CD4-positive, alpha-beta T cell (primary cell): ENCODE measurements around the gene AKR1C2. TPM values are rescaled to one million over a fixed set of nuclear protein-coding genes. Genes with fewer than 3 reads are reported as not detected.

Experiments
- ATAC-seq: fragments of 200-7000 bp; cut with Tn5 transposase; one replicate; pipeline ENCODE4 v1.10.0; 2022; ENCODE audit warnings: mild to moderate bottlenecking; ENCODE audit not compliant: poor library complexity
- CTCF ChIA-PET: fragments of 350-600 bp; sonication (Branson Sonifier 250); formaldehyde crosslinking; loops from one replicate; lab custom pipeline; 2021; ENCODE audit warnings: antibody characterized with exemption, inconsistent platforms; lab: Charles Lee
- POLR2A ChIA-PET: fragments of 350-600 bp; sonication (Branson Sonifier 250); formaldehyde crosslinking; loops from one replicate; lab custom pipeline; 2021; ENCODE audit warnings: antibody characterized with exemption, inconsistent platforms; lab: Charles Lee
- DNase-seq, 14 experiments: peaks; one replicate each; pipeline ENCODE4 v3.0.0-alpha.2; 2013 to 2020; ENCODE audit warnings: mixed read lengths in 2 of 14
- H3K27ac ChIP-seq, 2 donors: one replicate each; pipeline versions ENCODE4 v1.5.1 to v1.7.0; 2013; ENCODE audit warnings: low read length in 2 of 2, low read depth in 1 of 2, mild to moderate bottlenecking in 1 of 2
- H3K27me3 ChIP-seq, 2 experiments: 1 replicate in 1 of 2; 2 replicates in 1 of 2; pipeline versions ENCODE4 v1.6.1 to v1.7.0; 2013; ENCODE audit warnings: low read length in 2 of 2, control low read depth in 1 of 2, mild to moderate bottlenecking in 1 of 2, moderate library complexity in 1 of 2; ENCODE audit not compliant: insufficient read depth in 2 of 2, control insufficient read depth in 1 of 2
- H3K36me3 ChIP-seq: one replicate; pipeline ENCODE4 v1.6.1; 2013; ENCODE audit warnings: low read length, control low read depth; ENCODE audit not compliant: insufficient read depth
- H3K4me1 ChIP-seq: one replicate; pipeline ENCODE4 v1.6.1; 2013; ENCODE audit warnings: low read length, control low read depth; ENCODE audit not compliant: insufficient read depth
- H3K4me3 ChIP-seq: one replicate; pipeline ENCODE4 v1.5.1; 2013; ENCODE audit warnings: mild to moderate bottlenecking, low read length, moderate library complexity
- H3K9me3 ChIP-seq, 2 experiments: 1 replicate in 1 of 2; 2 replicates in 1 of 2; pipeline versions ENCODE4 v1.6.1 to v1.7.0; 2013; ENCODE audit warnings: low read length in 2 of 2, mild to moderate bottlenecking in 2 of 2, control low read depth in 1 of 2, moderate library complexity in 1 of 2; ENCODE audit not compliant: control insufficient read depth in 1 of 2, insufficient read depth in 1 of 2
- H3K27ac Mint-ChIP-seq: one replicate; pipeline ENCODE4 v1.8.0; 2020; ENCODE audit warnings: mixed read lengths
- H3K27me3 Mint-ChIP-seq: one replicate; pipeline ENCODE4 v1.8.0; 2021; ENCODE audit warnings: mixed read lengths
- H3K36me3 Mint-ChIP-seq: one replicate; pipeline ENCODE4 v1.8.0; 2021; ENCODE audit warnings: low read depth, mixed read lengths
- H3K4me1 Mint-ChIP-seq: one replicate; pipeline ENCODE4 v1.8.0; 2021; ENCODE audit warnings: low read depth, mixed read lengths
- H3K4me3 Mint-ChIP-seq: one replicate; pipeline ENCODE4 v1.8.0; 2020; ENCODE audit warnings: mild to moderate bottlenecking, mixed read lengths
- H3K9me3 Mint-ChIP-seq: one replicate; pipeline ENCODE4 v1.8.0; 2020; ENCODE audit warnings: mixed read lengths
- CTCF ChIP-seq: fragments of 200-600 bp; IDR thresholded peaks from one replicate; pipeline ENCODE4 v1.8.0; 2022; ENCODE audit warnings: antibody characterized with exemption, mild to moderate bottlenecking
- intact Hi-C, 2 experiments: fragments of 100-400 bp; cut with DNase I in 1 of 2; cut with micrococcal nuclease in 1 of 2; formaldehyde crosslinking; loops; one replicate each; pipeline versions ENCODE4 v1.15.1 to v1.9.0; 2023 to 2025; cut with DNase I, micrococcal nuclease
- total RNA-seq, 174 experiments: library from RNA in 2 of 174; stranded (reverse) in 2 of 174; gene quantifications; one replicate each; pipeline ENCODE4 v1.2.3 and lab custom pipeline; 2021 to 2026

The AKR1C2 gene
- total RNA-seq, 2 experiments from 2014 or later = 0.41 TPM; not detected in 1

- Mint-ChIP-seq H3K4me3 (no peak overlapping the region), H3K27ac (no peak overlapping the region), H3K27me3 (peaks cover 7% of the 10 kb centered on the region), H3K9me3 (peaks cover 5% of the 10 kb centered on the region), H3K4me1 (no peaks in the 10 kb centered on the region), H3K36me3 (peaks cover 3% of the 10 kb centered on the region)
- no peak for TF ChIP-seq CTCF
- Histone ChIP-seq H3K27ac (no peak overlapping the region), H3K27me3 (peaks cover 3 to 4% of the 10 kb centered on the region in 2 experiments), H3K36me3 (no peaks in the 10 kb centered on the region), H3K4me1 (no peaks in the 10 kb centered on the region), H3K4me3 (no peak overlapping the region), H3K9me3 (peaks cover 19 to 21% of the 10 kb centered on the region in 2 experiments)
- CTCF ChIA-PET = no interaction called here
- intact Hi-C loops = no loop called here
- no peak for ATAC-seq
- POLR2A ChIA-PET = no interaction called here
- no peak for DNase-seq
These were observed 32.9 kb upstream of the AKR1C2 start for GRCh38 chr10:5036511-5036910.

- CTCF ChIA-PET = no interaction called here
- H3K27me3 ChIP-seq = peaks cover 3 to 4% of the 10 kb centered on the region in 2 experiments
- no peak for DNase-seq
- no peak for TF ChIP-seq CTCF
- Mint-ChIP-seq H3K27ac (no peak overlapping the region), H3K36me3 (peaks cover 5% of the 10 kb centered on the region), H3K9me3 (peaks cover 10% of the 10 kb centered on the region), H3K4me1 (no peaks in the 10 kb centered on the region), H3K27me3 (peaks cover 7% of the 10 kb centered on the region), H3K4me3 (no peak overlapping the region)
- H3K4me3 ChIP-seq = no peak overlapping the region
- H3K36me3 ChIP-seq = no peaks in the 10 kb centered on the region
- intact Hi-C loops = no loop called here
- ATAC-seq = no peak
- no peak overlapping the region for H3K27ac ChIP-seq
- peaks cover 20 to 26% of the 10 kb centered on the region in 2 experiments for H3K9me3 ChIP-seq
- H3K4me1 ChIP-seq = no peaks in the 10 kb centered on the region
- POLR2A ChIA-PET = no interaction called here
These were observed 31.7 kb upstream of the AKR1C2 start for GRCh38 chr10:5035356-5035755.

GRCh38 chr10:5034588-5034987 is 30.9 kb upstream of the AKR1C2 start:
- H3K4me3 Mint-ChIP-seq = no peak overlapping the region
- Histone ChIP-seq H3K4me3 (no peak overlapping the region), H3K36me3 (no peaks in the 10 kb centered on the region), H3K9me3 (peaks cover 20 to 26% of the 10 kb centered on the region in 2 experiments), H3K27ac (no peak overlapping the region), H3K4me1 (no peaks in the 10 kb centered on the region), H3K27me3 (peaks cover 3 to 4% of the 10 kb centered on the region in 2 experiments)
- intact Hi-C loops = no loop called here
- H3K36me3 Mint-ChIP-seq = peaks cover 5% of the 10 kb centered on the region
- no peak for TF ChIP-seq CTCF
- DNase-seq (no peak), ATAC-seq (no peak)
- H3K9me3 Mint-ChIP-seq = peaks cover 17% of the 10 kb centered on the region
- peaks cover 7% of the 10 kb centered on the region for H3K27me3 Mint-ChIP-seq
- POLR2A ChIA-PET = no interaction called here
- CTCF ChIA-PET = no interaction called here
- H3K27ac Mint-ChIP-seq = no peak overlapping the region
- no peaks in the 10 kb centered on the region for H3K4me1 Mint-ChIP-seq
